GM21528 (cell line): Measurements from ENCODE around the gene POLR3A.

Experiments
- ATAC-seq: cut with Tn5 transposase; IDR thresholded peaks from one replicate; pipeline ENCODE4 v1.9.1; 2021; ENCODE audit warnings: mild to moderate bottlenecking, moderate library complexity; ENCODE audit not compliant: unreplicated experiment, low FRiP score

POLR3A gene

GRCh38 chr10:77959887-77960455, 69.3 kb downstream of the POLR3A start:
- no peak for ATAC-seq

GRCh38 chr10:77959384-77959783, 69.9 kb downstream of the POLR3A start:
- ATAC-seq: no peak

- no peak for ATAC-seq
These were observed 74.2 kb downstream of the POLR3A start for GRCh38 chr10:77955136-77955535.

GRCh38 chr10:77949167-77949566, 80.1 kb downstream of the POLR3A start:
- no peak for ATAC-seq

- no peak for ATAC-seq
These were observed 83.2 kb downstream of the POLR3A start for GRCh38 chr10:77946084-77946483.

- ATAC-seq: no peak
These were observed 84.8 kb downstream of the POLR3A start for GRCh38 chr10:77944519-77944918.

GRCh38 chr10:77943121-77943901, 86.0 kb downstream of the POLR3A start:
- no peak for ATAC-seq

GRCh38 chr10:77941790-77942189, 87.5 kb downstream of the POLR3A start:
- ATAC-seq: no peak

GRCh38 chr10:77940627-77941026, 88.7 kb downstream of the POLR3A start:
- no peak for ATAC-seq

GRCh38 chr10:77940225-77940624, 89.1 kb downstream of the POLR3A start:
- ATAC-seq: no peak

- ATAC-seq: no peak
These were observed 89.7 kb downstream of the POLR3A start for GRCh38 chr10:77939561-77940001.

GRCh38 chr10:77936697-77937567, 92.4 kb downstream of the POLR3A start:
- no peak for ATAC-seq

- ATAC-seq: no peak
These were observed 97.1 kb downstream of the POLR3A start for GRCh38 chr10:77932016-77932715.

- no peak for ATAC-seq
These were observed 101.7 kb downstream of the POLR3A start for GRCh38 chr10:77927402-77928246.

- peak; percentile 57 for ATAC-seq
These were observed 102.5 kb downstream of the POLR3A start, which contains the start of gene DLG5 for GRCh38 chr10:77926566-77927401. TSS of gene DLG5 (minus strand) at chr10:77926755. CDS start at chr10:77926520, 235 bp downstream.

GRCh38 chr10:77925795-77926565, 103.3 kb downstream of the POLR3A start:
- peak; percentile 45 for ATAC-seq

- no peak for ATAC-seq
These were observed 103.9 kb downstream of the POLR3A start for GRCh38 chr10:77925410-77925794.

GRCh38 chr10:77922566-77923179, 106.6 kb downstream of the POLR3A start:
- ATAC-seq: no peak
